ENCODE results near the gene D2HGDH. TPM values are rescaled to one million over a fixed set of nuclear protein-coding genes. Genes with fewer than 3 reads are reported as not detected.

The D2HGDH gene
- total and polyA plus RNA-seq, 2 of the 13 experiments (the other 11 are each of a cell fraction or from before 2014, with no cell fraction given) = 19.2 to 20.3 TPM

GRCh38 chr2:241773511-241774418 is 39.3 kb downstream of the D2HGDH start (continued):
- no peak for TF ChIP-seq E2F5 (CRISPR knock-in tag; conservative IDR thresholded peaks at IDR 0.05)
- TF ChIP-seq, protein P1, sequence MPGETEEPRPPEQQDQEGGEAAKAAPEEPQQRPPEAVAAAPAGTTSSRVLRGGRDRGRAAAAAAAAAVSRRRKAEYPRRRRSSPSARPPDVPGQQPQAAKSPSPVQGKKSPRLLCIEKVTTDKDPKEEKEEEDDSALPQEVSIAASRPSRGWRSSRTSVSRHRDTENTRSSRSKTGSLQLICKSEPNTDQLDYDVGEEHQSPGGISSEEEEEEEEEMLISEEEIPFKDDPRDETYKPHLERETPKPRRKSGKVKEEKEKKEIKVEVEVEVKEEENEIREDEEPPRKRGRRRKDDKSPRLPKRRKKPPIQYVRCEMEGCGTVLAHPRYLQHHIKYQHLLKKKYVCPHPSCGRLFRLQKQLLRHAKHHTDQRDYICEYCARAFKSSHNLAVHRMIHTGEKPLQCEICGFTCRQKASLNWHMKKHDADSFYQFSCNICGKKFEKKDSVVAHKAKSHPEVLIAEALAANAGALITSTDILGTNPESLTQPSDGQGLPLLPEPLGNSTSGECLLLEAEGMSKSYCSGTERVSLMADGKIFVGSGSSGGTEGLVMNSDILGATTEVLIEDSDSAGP (CRISPR knock-in tag; IDR thresholded peaks at IDR 0.05; ENCODE audit: borderline replicate concordance) = peak; percentile 52
- no peak for TF ChIP-seq TMF1 (CRISPR knock-in tag; IDR thresholded peaks at IDR 0.05; ENCODE audit: low read depth)
- no peak for TF ChIP-seq MBD4 (IDR thresholded peaks at IDR 0.05; ENCODE audit: borderline replicate concordance, low read length)
- TF ChIP-seq RELA (CRISPR knock-in tag; IDR thresholded peaks at IDR 0.05) = 0 out of 2 replicates have a peak, but pooled peaks have one; percentile 30
- TF ChIP-seq RFX1 (IDR thresholded peaks at IDR 0.05) = no peak
- TF ChIP-seq NR1H2 (CRISPR knock-in tag; IDR thresholded peaks at IDR 0.05; ENCODE audit: borderline replicate concordance, low read depth) = peak; percentile 55; the same call in 1 of the 2 replicates
- TF ChIP-seq NFKB2 (CRISPR knock-in tag; IDR thresholded peaks at IDR 0.05; ENCODE audit: borderline replicate concordance) = peak; percentile 64; the same call in 1 of the 2 replicates
- peak; percentile 96; the same call in 1 of the 2 replicates for TF ChIP-seq KDM2A (CRISPR knock-in tag; IDR thresholded peaks at IDR 0.05; ENCODE audit: borderline replicate concordance, low read depth)
- peak; percentile 56; the same call in 1 of the 2 replicates for TF ChIP-seq ZFP36L1 (CRISPR knock-in tag; IDR thresholded peaks at IDR 0.05)
- peak; percentile 41 for TF ChIP-seq YEATS2 (CRISPR knock-in tag; IDR thresholded peaks at IDR 0.05; ENCODE audit: borderline replicate concordance)
- TF ChIP-seq CC2D1A (CRISPR knock-in tag; IDR thresholded peaks at IDR 0.05) = peak; percentile 83; the same call in 1 of the 2 replicates
- TF ChIP-seq ZNF572 (CRISPR knock-in tag; IDR thresholded peaks at IDR 0.05) = no peak
- peak; percentile 68; the same call in 1 of the 2 replicates for TF ChIP-seq SP4 (CRISPR knock-in tag; IDR thresholded peaks at IDR 0.05)
- TF ChIP-seq KLF11 (CRISPR knock-in tag; IDR thresholded peaks at IDR 0.05) = peak; percentile 53; the same call in 1 of the 2 replicates
- TF ChIP-seq ZNF343 (CRISPR knock-in tag; IDR thresholded peaks at IDR 0.05) = 0 out of 2 replicates have a peak, but pooled peaks have one; percentile 2
- TF ChIP-seq, protein P2, sequence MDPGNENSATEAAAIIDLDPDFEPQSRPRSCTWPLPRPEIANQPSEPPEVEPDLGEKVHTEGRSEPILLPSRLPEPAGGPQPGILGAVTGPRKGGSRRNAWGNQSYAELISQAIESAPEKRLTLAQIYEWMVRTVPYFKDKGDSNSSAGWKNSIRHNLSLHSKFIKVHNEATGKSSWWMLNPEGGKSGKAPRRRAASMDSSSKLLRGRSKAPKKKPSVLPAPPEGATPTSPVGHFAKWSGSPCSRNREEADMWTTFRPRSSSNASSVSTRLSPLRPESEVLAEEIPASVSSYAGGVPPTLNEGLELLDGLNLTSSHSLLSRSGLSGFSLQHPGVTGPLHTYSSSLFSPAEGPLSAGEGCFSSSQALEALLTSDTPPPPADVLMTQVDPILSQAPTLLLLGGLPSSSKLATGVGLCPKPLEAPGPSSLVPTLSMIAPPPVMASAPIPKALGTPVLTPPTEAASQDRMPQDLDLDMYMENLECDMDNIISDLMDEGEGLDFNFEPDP (CRISPR knock-in tag; conservative IDR thresholded peaks at IDR 0.05) = 0 out of 2 replicates have a peak, but pooled peaks have one; percentile 86
- no peak for TF ChIP-seq NKX3-1 (CRISPR knock-in tag; IDR thresholded peaks at IDR 0.05)
- no peak for TF ChIP-seq ZNF577 (CRISPR knock-in tag; IDR thresholded peaks at IDR 0.05; ENCODE audit: borderline replicate concordance, low read depth)
- TF ChIP-seq GMEB1 (CRISPR knock-in tag; IDR thresholded peaks at IDR 0.05; ENCODE audit: borderline replicate concordance) = peak; percentile 3; the same call in 1 of the 2 replicates
- peak; percentile 63 for TF ChIP-seq ZGPAT (CRISPR knock-in tag; IDR thresholded peaks at IDR 0.05)
- TF ChIP-seq MAFK (conservative IDR thresholded peaks at IDR 0.05 in 1 of 2, IDR thresholded peaks at IDR 0.05 in 1 of 2; ENCODE audit: low read length in 2 of 2) = no peak

Measured in HepG2 (cell line).